T follicular helper cell (primary cell): ENCODE results near the gene EPHA6.
"Not testable (repeated sequence)": the region's sequence is repeated elsewhere in the genome, so short reads cannot be mapped to it uniquely, and the experiment has no call there.

Experiments
- DNase-seq: peaks from one replicate; pipeline ENCODE4 v3.0.0-alpha.2; 2020; ENCODE audit warnings: low read depth

Gene EPHA6

DNA sequence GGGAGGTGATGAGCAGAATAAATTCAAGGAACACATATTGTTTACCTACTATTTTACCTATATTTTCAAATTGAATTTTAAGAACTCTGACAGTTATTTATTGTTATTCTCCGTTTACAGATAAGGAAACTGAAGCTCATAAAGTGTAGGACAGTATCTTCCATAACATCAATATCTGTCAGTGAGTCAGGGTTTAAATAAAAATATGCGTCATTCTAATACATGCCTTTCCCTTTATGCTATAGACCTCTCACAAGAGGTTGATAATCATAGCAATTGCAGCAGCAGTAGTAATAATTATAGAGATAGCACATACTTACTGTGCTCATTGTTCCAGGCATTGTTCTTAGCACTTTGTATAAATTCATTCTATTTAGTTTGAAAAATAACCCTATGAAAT lies 101.1 kb downstream of the EPHA6 start:
- DNase-seq: no peak

- DNase-seq: no peak
Measured at GRCh38 chr3:96931119-96931862, 116.9 kb downstream of the EPHA6 start.

DNA sequence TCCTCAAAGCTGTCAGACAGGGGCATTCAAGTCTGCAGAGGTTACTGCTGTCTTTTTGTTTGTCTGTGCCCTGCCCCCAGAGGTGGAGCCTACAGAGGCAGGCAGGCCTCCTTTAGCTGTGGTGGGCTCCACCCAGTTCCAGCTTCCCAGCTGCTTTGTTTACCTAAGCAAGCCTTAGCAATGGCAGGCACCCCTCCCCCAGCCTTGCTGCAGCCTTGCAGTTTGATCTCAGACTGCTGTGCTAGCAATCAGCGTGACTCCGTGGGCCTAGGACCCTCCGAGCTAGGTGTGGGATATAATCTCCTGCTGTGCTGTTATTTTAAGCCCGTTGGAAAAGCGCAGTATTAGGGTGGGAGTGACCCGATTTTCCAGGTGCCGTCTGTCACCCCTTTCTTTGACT lies 127.7 kb downstream of the EPHA6 start:
- not testable (repeated sequence) for DNase-seq

- no peak for DNase-seq
Measured at GRCh38 chr3:96958856-96959255, 144.5 kb downstream of the EPHA6 start.

- DNase-seq: no peak
Measured at GRCh38 chr3:96959474-96959873, 145.1 kb downstream of the EPHA6 start.

- DNase-seq: no peak
Measured at GRCh38 chr3:96959901-96960641, 145.7 kb downstream of the EPHA6 start.

- DNase-seq: no peak
Measured at GRCh38 chr3:96960661-96961330, 146.4 kb downstream of the EPHA6 start.

DNA sequence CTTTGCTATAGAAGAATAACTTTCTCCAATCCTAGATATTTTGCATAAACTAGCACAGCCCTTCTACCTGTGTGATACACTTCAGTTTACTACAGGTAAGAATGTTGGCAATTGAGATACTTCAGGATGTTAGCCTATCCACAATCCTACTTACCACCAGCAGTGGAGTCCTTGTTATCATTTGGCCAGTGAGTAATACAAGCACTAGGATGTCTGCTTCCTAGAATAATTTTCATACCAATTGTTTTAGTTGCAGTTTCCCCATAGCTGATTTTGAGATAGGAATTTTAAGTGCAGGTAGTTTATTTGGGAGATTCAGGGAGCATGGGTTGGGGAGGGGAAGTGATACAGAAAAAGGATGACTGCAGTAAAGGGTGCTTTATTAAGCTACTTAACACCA lies 147.2 kb downstream of the EPHA6 start:
- DNase-seq: no peak

DNA sequence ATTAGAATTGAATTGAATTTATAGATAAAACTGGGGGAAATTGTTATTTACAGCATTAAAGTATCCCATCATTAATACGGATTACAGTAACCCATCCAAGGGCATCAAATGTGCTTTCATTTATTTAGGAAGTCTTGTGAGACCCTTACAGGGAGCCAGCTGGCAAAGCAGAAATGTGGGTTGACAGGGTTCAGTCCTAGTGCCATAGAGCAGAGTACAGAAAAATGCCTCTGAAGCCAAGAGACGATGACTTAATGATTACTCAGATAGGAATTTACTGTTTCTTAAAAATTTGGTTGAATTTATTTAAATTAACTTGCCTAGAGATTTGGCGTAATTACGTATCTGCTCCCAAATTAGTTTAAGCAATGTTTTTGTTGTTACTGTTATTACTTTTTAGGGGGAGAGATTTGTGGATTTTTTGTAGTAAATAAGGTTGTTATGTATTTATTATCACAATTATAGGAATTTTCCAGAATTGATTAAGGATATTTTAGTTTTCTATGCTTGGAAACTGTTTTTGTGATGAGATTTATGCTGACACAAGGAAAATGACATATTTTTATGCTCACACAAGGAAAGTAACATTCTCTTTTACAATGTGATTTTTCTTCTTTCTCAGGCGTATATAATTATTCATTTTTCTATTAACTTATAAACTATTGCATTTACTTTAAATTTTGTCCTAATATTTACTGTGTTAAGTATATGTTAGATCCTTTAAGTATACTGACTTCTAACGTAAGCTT lies 152.0 kb downstream of the EPHA6 start:
- DNase-seq: no peak

GRCh38 chr3:96970211-96970610 lies 155.8 kb downstream of the EPHA6 start:
- DNase-seq: no peak

GRCh38 chr3:96977671-96978070 lies 163.3 kb downstream of the EPHA6 start:
- DNase-seq: no peak

GRCh38 chr3:96983716-96984115 lies 169.3 kb downstream of the EPHA6 start:
- DNase-seq: not testable (repeated sequence)

- no peak for DNase-seq
Measured at GRCh38 chr3:96986241-96986640, 171.8 kb downstream of the EPHA6 start.

DNA sequence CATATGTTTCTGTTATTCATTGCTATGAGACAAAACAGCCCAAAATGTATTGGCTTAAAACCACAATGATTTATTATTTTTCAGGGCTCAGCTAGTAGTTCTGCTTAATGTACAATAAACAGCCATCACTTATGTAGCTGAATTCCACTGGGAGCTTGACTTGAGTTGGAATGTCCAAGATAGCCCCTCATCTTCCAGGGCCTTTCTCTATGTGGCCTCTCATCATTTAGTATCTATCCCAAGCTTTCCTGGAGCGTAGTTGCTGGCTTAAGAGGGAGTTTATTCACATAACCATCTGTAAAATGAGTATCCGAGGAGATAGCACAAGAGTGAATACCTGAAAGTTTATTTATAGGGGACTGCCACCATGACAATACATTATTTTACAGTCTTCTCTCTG lies 176.8 kb downstream of the EPHA6 start:
- DNase-seq: no peak

DNA sequence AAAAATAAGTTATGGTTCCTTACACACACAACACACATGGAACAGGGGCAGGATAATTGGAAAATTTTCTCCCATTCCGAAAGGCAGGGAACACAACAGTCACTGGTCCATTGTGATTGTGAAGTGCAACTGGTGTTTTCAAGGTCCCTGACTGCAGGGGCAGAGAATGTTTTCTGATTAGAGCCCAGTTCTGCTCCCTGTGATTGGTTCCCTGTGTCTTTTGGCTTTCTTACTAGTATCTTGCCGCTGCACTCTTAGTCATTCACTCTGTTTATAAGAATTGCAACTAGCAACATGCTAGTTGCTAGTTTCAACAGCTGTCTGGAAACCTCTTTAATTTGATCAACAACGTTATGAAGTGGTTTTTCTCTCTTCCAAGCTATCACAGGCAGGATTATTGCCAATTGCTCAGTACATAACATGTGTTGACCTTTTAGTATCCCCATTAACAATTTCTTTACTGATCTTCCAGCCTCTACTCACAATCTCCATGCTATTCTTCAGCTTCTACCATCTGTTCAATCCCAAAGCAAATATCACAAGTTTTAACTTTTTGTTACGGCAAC lies 177.5 kb downstream of the EPHA6 start:
- no peak for DNase-seq

- no peak for DNase-seq
Measured at GRCh38 chr3:96994988-96995387, 180.6 kb downstream of the EPHA6 start.

- no peak for DNase-seq
Measured at GRCh38 chr3:96996009-96996408, 181.6 kb downstream of the EPHA6 start.

DNA sequence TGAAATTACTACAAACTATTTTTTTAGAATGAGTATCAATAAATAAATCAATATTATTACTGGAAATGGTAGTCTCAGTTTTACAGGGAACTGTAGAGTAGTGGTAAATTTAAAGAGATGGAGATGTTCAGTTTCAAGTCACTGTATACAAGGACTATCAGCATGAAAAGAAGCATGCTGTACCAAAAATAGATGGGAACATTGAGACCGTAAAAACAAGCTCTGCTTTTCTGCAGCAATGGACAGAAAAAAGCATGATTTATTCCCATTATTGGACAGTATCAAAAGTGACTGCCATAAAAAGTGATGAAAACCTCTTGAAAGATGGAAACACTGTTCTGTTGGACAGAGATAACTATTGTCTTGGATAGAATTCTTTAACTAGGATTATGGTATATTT lies 187.2 kb downstream of the EPHA6 start:
- no peak for DNase-seq

DNA sequence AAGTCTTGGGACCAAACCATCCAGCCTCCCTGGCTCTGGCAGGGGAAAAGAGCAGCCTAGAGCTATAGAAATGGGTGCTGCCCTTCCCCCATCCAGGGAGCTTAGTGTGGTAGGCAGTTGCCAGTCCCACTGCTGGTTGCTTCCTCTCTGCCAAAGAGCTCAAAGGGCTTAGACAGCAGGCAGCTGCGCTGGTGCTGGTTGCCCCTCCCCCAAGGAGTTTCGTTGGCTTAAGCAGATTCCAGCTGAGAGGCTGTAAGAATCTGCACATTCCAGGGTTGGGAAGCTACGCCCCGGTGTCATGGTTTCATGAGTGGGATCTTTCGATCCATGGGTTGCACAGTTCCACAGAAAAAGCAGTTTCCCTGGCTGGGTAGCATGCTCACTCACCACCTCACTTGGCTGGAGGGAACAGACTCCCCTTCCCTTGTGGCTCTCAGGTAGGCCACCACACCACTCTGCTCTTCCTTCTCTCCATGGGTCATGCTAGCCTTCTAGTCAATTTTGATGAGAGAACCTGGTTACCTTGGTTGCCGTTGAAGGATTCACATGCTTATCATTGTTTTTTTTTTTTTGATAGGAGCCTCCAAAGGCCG lies 195.1 kb downstream of the EPHA6 start:
- DNase-seq: no peak

DNA sequence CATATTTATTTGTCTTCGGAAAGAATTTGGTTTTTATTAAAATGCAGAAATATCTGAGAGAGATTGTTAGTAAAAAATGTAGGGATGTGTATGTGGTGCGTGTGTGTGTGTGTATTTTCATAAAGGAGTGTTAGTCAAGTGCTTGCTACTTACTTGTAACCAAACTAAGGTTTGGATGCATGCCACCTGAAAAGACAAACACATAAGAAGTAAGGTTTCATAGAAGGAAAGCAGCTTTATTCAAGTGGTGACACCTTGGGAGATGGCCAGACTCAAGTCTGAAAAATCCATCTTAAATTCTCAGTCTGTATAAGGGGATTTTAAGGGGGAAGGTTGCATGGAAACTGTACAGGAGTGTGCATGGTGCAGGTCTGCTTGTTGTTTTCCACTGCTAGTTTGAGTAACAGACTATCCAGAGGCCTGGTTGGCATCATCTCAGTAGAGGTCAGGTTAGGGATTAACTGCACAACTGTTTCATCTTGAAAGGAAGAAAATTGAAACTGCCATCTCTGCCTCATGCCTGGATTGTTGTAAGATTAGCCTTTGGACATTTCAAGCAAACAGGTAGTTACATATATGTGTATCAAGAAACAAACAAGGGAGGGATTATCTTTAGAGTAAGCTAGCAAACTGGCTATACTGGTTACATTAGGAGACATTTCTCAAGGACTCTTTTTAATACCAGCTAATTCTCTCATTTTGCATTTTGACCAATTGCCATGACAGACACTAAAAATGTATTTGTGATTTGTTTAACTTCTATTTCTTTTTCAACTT lies 196.7 kb downstream of the EPHA6 start:
- no peak for DNase-seq

GRCh38 chr3:97021778-97022177 lies 207.4 kb downstream of the EPHA6 start:
- no peak for DNase-seq
